ENCODE measurements around the gene DPF3.

DPF3 gene

DNA sequence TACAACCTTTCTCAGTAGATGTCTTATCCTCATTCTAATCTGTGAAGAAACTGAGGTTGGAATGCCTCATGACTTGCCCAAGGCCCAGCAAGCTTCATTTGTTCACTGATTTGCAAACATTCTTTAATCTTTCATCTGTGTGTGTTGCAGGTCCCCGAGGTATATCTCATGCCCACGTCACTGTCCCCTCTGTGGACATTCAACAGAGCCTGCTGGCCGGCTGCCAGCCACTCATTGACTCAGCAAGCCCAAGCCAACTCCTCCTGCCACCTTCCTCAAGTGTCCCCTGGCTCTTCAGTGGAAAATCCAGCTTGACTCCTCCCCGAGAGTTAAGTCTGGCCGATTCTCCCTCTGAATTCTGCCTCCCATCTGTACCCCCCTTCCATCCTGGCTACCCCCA, 30.4 kb upstream of the DPF3 start:
- H3K27me3 ChIP-seq (ENCODE audit: insufficient read depth, low read length) = peaks cover 15% of the 10 kb centered on the region
- no peaks in the 10 kb centered on the region for H3K36me3 ChIP-seq (ENCODE audit: insufficient read depth, low read depth, low read length)
- no peak overlapping the region for H3K4me3 ChIP-seq (ENCODE audit: low read length)
- no peaks in the 10 kb centered on the region for H3K4me1 ChIP-seq (ENCODE audit: insufficient read depth, low read length)
- H3K9me3 ChIP-seq (ENCODE audit: insufficient read depth, low read depth, low read length) = no peaks in the 10 kb centered on the region
- no peak overlapping the region for H3K9ac ChIP-seq (ENCODE audit: low read depth, low read length)
- H3K27ac ChIP-seq (ENCODE audit: low read length) = no peak overlapping the region

GRCh38 chr14:72921396-72921795, 27.5 kb upstream of the DPF3 start:
- Histone ChIP-seq H3K4me1 (ENCODE audit: insufficient read depth, low read length) (no peaks in the 10 kb centered on the region), H3K36me3 (ENCODE audit: insufficient read depth, low read depth, low read length) (no peaks in the 10 kb centered on the region), H3K4me3 (ENCODE audit: low read length) (no peak overlapping the region), H3K9ac (ENCODE audit: low read depth, low read length) (no peak overlapping the region), H3K27me3 (ENCODE audit: insufficient read depth, low read length) (peaks cover 15% of the 10 kb centered on the region), H3K27ac (ENCODE audit: low read length) (no peak overlapping the region), H3K9me3 (ENCODE audit: insufficient read depth, low read depth, low read length) (no peaks in the 10 kb centered on the region)

GRCh38 chr14:72920008-72920407, 26.1 kb upstream of the DPF3 start:
- Histone ChIP-seq H3K27ac (ENCODE audit: low read length) (no peak overlapping the region), H3K36me3 (ENCODE audit: insufficient read depth, low read depth, low read length) (no peaks in the 10 kb centered on the region), H3K9ac (ENCODE audit: low read depth, low read length) (no peak overlapping the region), H3K9me3 (ENCODE audit: insufficient read depth, low read depth, low read length) (no peaks in the 10 kb centered on the region), H3K4me3 (ENCODE audit: low read length) (no peak overlapping the region), H3K4me1 (ENCODE audit: insufficient read depth, low read length) (no peaks in the 10 kb centered on the region), H3K27me3 (ENCODE audit: insufficient read depth, low read length) (peaks cover 5% of the 10 kb centered on the region; the same call in 1 of the 2 replicates)

DNA sequence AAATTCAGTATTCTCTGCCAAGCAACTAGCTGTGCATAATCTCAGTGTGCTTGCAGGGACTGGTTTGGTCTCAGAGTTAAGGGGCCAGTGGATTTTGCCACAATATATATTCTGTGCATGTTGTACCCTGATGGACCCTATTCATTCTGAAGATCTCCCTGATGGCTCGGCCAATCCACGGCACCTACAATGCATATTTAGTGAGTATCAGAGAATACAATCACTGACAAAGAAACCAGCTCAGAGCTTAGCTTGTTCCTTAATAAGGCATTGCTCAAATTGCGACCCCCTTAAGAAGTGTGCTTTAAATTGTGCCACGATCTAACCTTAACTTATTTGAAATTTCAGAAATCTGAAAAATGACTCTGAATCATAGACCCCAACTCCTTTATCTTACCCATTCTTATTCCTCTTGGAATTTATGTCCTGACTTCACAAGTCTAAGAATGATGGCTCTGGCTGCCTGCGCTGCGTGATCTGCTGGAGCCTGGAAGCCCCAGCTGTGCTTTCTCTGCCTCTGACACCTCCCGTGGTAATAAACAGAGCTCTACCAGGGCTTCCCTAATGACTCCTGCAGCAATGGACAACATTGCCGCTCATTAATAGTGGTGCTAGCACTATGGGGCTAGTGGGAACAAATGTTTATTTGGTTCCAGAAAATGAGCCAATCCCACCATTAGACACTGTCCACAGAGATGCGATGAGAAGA, 23.3 kb upstream of the DPF3 start:
- no peaks in the 10 kb centered on the region for H3K9me3 ChIP-seq (ENCODE audit: insufficient read depth, low read depth, low read length)
- H3K36me3 ChIP-seq (ENCODE audit: insufficient read depth, low read depth, low read length) = no peaks in the 10 kb centered on the region
- no peak overlapping the region for H3K4me3 ChIP-seq (ENCODE audit: low read length)
- H3K9ac ChIP-seq (ENCODE audit: low read depth, low read length) = no peak overlapping the region
- no peak overlapping the region for H3K27ac ChIP-seq (ENCODE audit: low read length)
- no peaks in the 10 kb centered on the region for H3K4me1 ChIP-seq (ENCODE audit: insufficient read depth, low read length)
- H3K27me3 ChIP-seq (ENCODE audit: insufficient read depth, low read length) = no peaks in the 10 kb centered on the region

DNA sequence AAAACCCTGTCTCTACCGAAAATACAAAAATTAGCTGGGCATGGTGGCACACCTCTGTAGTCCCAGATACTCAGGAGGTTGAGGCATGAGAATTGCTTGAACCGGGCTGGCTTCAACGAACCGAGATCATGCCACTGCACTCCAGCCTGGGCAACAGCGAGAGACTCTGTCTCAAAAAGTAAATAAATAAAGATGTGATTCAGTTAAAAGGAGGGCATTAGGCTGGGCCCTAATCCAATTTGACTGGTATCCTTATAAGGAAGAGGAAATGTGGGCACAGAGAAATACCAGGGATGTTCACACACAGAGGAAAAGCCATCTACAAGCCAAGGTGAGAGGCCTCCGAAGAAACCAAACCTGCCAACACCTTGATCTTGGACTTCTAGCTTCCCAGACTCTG, 22.3 kb upstream of the DPF3 start:
- Histone ChIP-seq H3K27me3 (ENCODE audit: insufficient read depth, low read length) (no peaks in the 10 kb centered on the region), H3K9me3 (ENCODE audit: insufficient read depth, low read depth, low read length) (no peaks in the 10 kb centered on the region), H3K9ac (ENCODE audit: low read depth, low read length) (no peak overlapping the region), H3K4me1 (ENCODE audit: insufficient read depth, low read length) (no peaks in the 10 kb centered on the region), H3K4me3 (ENCODE audit: low read length) (no peak overlapping the region), H3K36me3 (ENCODE audit: insufficient read depth, low read depth, low read length) (no peaks in the 10 kb centered on the region), H3K27ac (ENCODE audit: low read length) (no peak overlapping the region)

DNA sequence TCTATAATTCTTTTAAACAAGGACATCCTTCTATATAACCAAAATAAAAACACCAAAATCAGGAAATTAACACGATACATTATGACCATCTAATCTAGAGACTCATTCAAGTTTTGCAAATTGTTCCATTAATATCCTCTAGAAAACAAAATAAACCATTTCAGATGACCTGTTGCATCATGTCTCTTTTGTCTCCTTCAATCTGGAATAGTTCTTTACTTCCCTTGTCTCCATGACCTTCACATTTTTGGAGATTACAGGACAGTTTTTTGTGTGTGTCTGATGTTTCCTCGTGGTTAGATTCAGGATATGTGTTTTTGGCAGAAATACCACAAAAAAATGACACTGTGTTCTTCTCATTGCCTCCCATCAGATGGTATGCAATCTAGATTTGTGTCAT, 19.9 kb upstream of the DPF3 start:
- Histone ChIP-seq H3K36me3 (ENCODE audit: insufficient read depth, low read depth, low read length) (no peaks in the 10 kb centered on the region), H3K9ac (ENCODE audit: low read depth, low read length) (no peak overlapping the region), H3K27me3 (ENCODE audit: insufficient read depth, low read length) (no peaks in the 10 kb centered on the region), H3K4me1 (ENCODE audit: insufficient read depth, low read length) (0 out of 2 replicates have a peak, but pooled peaks cover 5% of the 10 kb centered on the region), H3K27ac (ENCODE audit: low read length) (no peak overlapping the region), H3K4me3 (ENCODE audit: low read length) (no peak overlapping the region), H3K9me3 (ENCODE audit: insufficient read depth, low read depth, low read length) (no peaks in the 10 kb centered on the region)

- Histone ChIP-seq H3K9ac (ENCODE audit: low read depth, low read length) (no peak overlapping the region), H3K4me3 (ENCODE audit: low read length) (no peak overlapping the region), H3K36me3 (ENCODE audit: insufficient read depth, low read depth, low read length) (no peaks in the 10 kb centered on the region), H3K27me3 (ENCODE audit: insufficient read depth, low read length) (no peaks in the 10 kb centered on the region), H3K9me3 (ENCODE audit: insufficient read depth, low read depth, low read length) (no peaks in the 10 kb centered on the region), H3K27ac (ENCODE audit: low read length) (no peak overlapping the region), H3K4me1 (ENCODE audit: insufficient read depth, low read length) (peaks cover 17% of the 10 kb centered on the region; the same call in 1 of the 2 replicates)
These were observed 15.3 kb upstream of the DPF3 start for GRCh38 chr14:72909163-72909562.

- Histone ChIP-seq H3K9me3 (ENCODE audit: insufficient read depth, low read depth, low read length) (no peaks in the 10 kb centered on the region), H3K36me3 (ENCODE audit: insufficient read depth, low read depth, low read length) (no peaks in the 10 kb centered on the region), H3K27ac (ENCODE audit: low read length) (no peak overlapping the region), H3K4me1 (ENCODE audit: insufficient read depth, low read length) (peaks cover 17% of the 10 kb centered on the region; the same call in 1 of the 2 replicates), H3K4me3 (ENCODE audit: low read length) (peak overlapping the region; percentile 20; the same call in 1 of the 2 replicates), H3K9ac (ENCODE audit: low read depth, low read length) (no peak overlapping the region), H3K27me3 (ENCODE audit: insufficient read depth, low read length) (no peaks in the 10 kb centered on the region)
These were observed 14.0 kb upstream of the DPF3 start for GRCh38 chr14:72907886-72908285.

DNA sequence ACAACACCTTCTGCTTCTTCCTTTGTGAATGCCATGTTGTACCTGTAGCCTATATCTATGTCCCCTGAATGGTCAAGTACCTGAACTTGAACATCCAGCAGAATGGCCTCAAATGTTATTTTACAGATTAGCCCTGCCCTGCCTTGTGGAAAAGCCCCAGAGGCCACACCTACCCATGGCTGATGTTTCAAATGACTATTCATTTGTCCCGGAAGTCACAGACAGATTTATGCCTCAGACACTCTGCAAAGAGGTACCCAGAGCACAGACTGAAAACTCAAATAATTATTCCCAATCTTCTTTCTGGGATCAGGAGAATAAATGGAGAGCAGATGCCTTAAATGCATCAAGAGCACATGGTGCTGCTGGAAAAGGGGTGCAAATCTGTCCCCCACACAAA, 13.0 kb upstream of the DPF3 start:
- Histone ChIP-seq H3K27me3 (ENCODE audit: insufficient read depth, low read length) (no peaks in the 10 kb centered on the region), H3K27ac (ENCODE audit: low read length) (no peak overlapping the region), H3K9me3 (ENCODE audit: insufficient read depth, low read depth, low read length) (no peaks in the 10 kb centered on the region), H3K9ac (ENCODE audit: low read depth, low read length) (no peak overlapping the region), H3K4me3 (ENCODE audit: low read length) (no peak overlapping the region), H3K4me1 (ENCODE audit: insufficient read depth, low read length) (peaks cover 17% of the 10 kb centered on the region; the same call in 1 of the 2 replicates), H3K36me3 (ENCODE audit: insufficient read depth, low read depth, low read length) (no peaks in the 10 kb centered on the region)

DNA sequence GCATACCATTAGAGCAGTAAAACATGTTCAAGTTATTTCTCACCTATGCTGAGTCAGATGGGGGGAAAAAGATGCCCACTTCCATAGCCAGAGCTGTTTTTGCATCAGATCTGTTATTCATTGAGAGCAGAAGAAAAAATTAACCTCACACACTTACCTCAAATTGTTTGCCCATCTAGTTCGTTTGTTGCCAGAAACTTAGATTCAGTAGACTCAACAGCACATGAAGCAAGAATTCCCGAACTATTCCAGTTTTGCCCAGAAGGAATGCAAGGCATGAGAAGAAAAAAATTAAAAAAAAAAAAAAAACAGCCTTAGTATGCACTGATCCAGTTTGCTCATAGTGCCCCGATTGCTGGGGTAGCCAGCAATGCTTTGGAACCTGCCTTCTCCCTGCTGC, 12.4 kb upstream of the DPF3 start:
- Histone ChIP-seq H3K36me3 (ENCODE audit: insufficient read depth, low read depth, low read length) (no peaks in the 10 kb centered on the region), H3K27ac (ENCODE audit: low read length) (no peak overlapping the region), H3K4me3 (ENCODE audit: low read length) (no peak overlapping the region), H3K27me3 (ENCODE audit: insufficient read depth, low read length) (no peaks in the 10 kb centered on the region), H3K9me3 (ENCODE audit: insufficient read depth, low read depth, low read length) (no peaks in the 10 kb centered on the region), H3K4me1 (ENCODE audit: insufficient read depth, low read length) (peaks cover 17% of the 10 kb centered on the region; the same call in 1 of the 2 replicates), H3K9ac (ENCODE audit: low read depth, low read length) (no peak overlapping the region)

- H3K4me3 ChIP-seq (ENCODE audit: low read length) = no peak overlapping the region
These were observed 11.1 kb upstream of the DPF3 start for GRCh38 chr14:72904840-72905561.

DNA sequence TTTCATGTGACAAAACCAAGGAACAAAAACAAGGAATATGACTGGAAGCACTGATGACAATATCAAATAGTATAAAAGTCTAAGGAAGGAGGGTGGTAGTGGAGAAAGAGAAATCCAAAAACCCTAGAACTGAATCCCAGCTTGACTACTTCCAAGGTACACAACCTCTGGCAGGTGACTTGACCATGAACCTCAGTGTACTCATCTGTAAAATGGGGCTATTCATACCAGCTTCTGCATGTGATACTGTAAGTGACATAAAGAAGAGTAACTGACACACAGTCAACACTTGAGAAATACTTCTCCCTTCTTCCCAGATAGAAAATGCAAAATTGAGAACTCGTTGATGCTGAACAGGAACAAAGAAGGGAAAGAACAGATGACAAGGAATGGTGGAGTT, 10.3 kb upstream of the DPF3 start:
- Histone ChIP-seq H3K4me3 (ENCODE audit: low read length) (no peak overlapping the region), H3K4me1 (ENCODE audit: insufficient read depth, low read length) (peaks cover 16% of the 10 kb centered on the region; the same call in 1 of the 2 replicates), H3K9ac (ENCODE audit: low read depth, low read length) (no peak overlapping the region), H3K36me3 (ENCODE audit: insufficient read depth, low read depth, low read length) (no peaks in the 10 kb centered on the region), H3K27me3 (ENCODE audit: insufficient read depth, low read length) (0 out of 2 replicates have a peak, but pooled peaks cover 6% of the 10 kb centered on the region), H3K9me3 (ENCODE audit: insufficient read depth, low read depth, low read length) (no peaks in the 10 kb centered on the region), H3K27ac (ENCODE audit: low read length) (no peak overlapping the region)

More at GRCh38 chr14:72904840-72905561, 11.1 kb upstream of the DPF3 start:
- H3K4me1 ChIP-seq (ENCODE audit: insufficient read depth, low read length) = peaks cover 17% of the 10 kb centered on the region; the same call in 1 of the 2 replicates
- H3K9ac ChIP-seq (ENCODE audit: low read depth, low read length) = no peak overlapping the region
- H3K36me3 ChIP-seq (ENCODE audit: insufficient read depth, low read depth, low read length) = no peaks in the 10 kb centered on the region
- 0 out of 2 replicates have a peak, but pooled peaks cover 6% of the 10 kb centered on the region for H3K27me3 ChIP-seq (ENCODE audit: insufficient read depth, low read length)
- H3K9me3 ChIP-seq (ENCODE audit: insufficient read depth, low read depth, low read length) = no peaks in the 10 kb centered on the region
- H3K27ac ChIP-seq (ENCODE audit: low read length) = no peak overlapping the region

Data from iPS-20b (cell line).